GM19193 (cell line): ENCODE results near the gene LRP8.

Experiments
- POLR2A ChIP-seq: IDR thresholded peaks from 4 replicates; pipeline ENCODE4 v1.6.1; 2011; ENCODE audit not compliant: insufficient read depth, insufficient read length; ENCODE audit errors: extremely low read depth

The LRP8 gene

DNA sequence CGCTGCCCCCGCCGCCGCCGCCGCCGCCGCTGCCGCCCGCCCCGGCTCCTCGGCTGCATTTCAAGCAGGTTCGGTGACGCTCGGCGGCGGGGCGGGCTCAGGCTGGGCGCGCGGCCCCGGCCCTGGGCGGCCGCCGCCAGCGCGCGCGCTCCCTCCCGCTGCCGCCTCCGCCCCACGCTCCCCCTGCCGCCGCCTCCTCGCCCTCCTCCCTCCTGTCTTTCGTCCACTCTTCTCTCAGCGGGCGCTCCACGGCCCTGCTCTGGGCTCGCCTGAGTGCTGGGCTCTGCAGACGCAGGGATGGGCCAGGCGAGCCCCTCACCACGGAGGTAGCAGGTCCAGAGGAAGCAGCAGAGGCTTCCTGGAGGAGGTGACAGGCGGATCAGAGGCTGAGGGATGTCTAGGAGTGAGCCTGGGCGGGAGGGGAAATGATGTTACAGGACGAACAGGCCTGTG is at the start of gene LRP8:
Gene LRP8, minus strand, starts transcription at position 62 of the 453 bp plus-strand sequence. CDS start 158 bp downstream, outside the sequence.
- peak; percentile 65 for TF ChIP-seq POLR2A

DNA sequence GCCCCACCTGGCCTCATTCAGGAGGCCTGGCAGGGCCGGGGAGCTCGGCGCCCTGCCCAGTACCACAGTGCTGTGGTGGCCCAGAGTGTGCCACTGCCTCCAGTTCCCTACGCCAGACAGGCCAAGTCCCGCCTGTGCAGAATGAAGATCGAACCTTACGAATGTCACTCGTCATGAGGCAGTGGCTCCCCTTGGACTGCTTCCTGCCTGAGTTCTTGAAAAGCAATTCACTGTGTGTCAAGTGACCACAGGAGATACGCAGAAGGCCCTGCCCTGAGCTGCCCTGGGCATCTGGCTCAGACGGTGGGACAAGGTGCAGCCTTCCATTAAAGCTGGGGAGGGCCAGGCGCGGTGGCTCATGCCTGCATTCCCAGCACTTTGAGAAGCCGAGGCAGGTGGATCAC is 49.6 kb upstream of the LRP8 start:
- no peak for TF ChIP-seq POLR2A

DNA sequence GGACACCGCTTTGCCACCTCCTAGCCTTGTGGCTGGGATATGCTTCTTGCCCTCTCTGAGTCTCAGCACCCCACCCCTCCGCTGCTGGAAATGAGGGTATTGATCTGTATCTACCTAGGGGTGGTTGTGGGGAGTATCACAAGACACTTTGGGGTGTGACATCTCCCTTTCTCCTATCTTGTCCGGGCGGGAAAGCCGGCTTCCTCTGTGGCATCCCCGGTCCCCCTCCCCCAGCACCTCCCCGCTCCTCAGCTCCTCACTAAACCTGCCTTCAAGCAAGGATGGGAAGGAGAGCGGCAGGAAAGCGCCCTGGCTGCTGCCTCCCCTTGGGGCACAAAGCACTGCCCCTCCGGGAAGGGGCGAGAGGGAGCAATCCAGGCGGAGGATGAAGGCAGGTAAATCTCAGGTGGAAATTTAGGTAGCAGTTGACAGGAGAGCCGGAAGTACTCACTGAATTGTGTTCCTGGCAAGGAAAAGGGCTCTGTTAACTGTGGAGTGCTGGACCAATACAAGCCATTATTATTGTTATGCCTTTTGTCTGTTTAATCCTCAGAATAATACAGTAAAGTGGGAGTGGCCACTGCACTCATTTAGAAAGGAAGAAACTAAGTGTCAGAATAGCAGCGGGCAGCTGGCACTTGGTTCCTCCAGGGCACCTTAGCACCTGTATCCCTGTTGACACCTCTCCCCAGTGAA is 49.0 kb upstream of the LRP8 start:
- TF ChIP-seq POLR2A = no peak

DNA sequence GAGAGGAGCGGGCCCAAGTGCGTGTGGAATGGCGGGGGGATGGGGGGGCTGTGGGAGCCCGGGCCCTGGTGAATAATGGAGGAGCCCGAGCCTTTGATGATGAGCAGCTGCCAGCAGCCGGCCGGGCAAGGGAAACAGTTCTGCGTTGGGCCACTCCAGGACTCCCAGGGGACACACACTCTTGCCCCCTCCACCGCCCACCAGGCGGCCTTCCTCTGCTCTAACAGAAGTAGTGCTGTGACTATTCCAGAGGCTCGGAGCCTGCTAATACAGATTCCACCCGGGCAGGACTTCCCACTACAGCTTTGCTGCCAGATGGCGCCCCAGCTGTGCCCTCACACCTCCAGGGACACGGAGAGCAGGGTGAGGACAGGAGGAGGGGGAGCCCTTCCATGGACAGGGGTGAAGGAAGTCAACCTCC is 48.2 kb upstream of the LRP8 start:
- no peak for TF ChIP-seq POLR2A

DNA sequence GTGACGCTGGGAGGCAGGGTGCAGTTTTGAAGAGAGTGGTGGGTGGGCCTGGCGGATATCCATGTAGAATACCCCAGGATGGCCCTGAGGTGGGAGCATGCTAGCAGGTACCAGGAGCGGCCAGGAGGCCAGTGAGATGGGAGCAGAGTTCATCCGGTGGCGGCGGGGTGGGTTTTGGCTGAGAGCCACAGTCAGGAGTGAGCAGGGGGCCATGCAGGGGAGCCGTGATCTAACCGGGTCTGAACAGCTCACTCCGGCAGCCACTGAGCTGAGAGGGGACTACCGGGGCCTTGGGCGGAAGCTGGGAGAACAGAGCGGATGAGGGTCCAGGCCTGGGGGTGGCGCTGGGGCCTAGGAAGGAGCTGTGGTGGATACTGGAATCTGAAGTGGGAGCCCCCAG is 47.6 kb upstream of the LRP8 start:
- TF ChIP-seq POLR2A = no peak

DNA sequence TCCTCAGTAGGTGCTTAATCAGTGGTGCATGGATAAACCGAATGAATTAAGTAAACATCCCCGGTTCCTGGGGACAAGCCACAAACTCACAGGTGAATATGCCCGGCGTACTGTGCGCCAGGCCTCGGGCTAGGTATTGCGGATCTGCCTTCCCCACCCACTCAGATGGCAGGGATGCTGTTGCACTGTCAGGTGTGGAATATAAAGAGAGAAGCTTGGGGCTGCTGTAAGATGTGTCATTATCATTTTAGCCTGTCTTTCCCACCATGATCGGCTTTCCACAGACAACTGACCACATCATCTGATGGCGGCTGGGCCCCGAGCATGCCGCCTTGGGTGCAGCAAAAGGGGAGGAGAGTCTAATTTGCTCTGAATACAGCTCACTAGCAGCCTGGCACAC is 45.4 kb upstream of the LRP8 start:
- no peak for TF ChIP-seq POLR2A

DNA sequence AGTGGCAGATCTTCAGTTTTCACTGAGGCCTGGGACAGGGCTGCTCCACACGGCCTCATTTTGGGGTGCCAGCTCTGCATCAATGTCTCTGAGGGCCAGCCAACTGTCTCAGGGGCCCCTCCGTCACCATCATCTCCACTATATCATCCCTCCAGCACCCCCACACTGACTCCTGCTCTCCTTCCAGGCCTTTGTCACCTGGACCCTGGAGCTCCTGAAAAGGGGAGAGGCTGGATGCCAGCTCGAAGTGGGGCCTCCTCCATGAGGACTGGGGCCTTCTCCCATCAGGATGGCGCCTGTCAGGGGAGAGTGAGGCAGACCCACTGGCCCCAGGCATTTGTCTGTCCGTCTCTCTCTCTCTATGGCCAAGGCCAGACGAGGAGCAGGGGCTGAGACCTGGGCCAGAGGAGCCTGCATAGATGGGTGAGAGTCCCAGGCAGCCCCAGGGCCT is 44.7 kb upstream of the LRP8 start:
- no peak for TF ChIP-seq POLR2A

DNA sequence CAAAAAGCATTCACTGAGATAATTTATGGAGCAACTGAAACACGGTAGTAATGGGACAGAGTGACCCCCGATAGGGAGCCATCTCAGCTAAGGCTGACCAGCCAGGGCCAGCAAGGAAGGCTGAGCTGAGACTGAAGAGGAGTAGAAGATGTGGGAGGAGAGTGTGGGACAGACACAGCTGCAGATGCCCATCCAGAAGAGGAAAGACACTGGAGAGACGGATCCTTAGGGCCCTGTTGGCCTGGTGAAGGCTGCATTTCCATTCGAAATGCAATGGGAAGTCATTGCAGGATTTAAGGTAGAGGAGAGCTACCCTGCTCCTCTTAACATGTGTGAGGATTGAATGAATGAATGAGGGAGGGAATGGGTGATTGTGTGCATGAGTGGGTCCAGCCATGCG is 44.0 kb upstream of the LRP8 start:
- TF ChIP-seq POLR2A = no peak

DNA sequence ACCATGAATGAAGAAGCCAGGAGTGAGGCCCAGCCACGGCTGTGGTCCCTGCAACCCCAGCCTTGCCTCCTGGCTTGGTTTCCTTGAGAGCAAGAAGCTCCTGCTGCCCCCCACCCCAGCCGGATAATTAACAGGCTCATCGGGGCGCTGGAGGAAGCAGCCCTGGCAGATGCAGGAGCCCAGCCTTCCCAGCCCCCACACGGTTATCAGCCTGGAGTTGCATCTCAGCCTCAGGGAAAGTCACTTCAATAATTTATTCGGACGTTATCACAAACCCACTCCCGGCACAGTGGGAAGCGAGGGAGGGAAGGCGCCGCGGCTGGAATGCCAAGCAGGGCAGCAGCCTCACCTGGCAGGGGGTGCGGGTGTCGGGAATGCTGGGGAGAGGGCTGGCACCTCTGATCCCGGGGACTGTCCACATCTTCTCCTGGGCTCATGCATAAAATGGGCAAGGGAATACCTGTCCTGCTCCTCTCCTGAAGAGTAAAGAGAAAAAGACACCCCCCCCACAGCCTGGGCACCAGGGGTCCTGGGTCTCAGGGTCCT is 43.3 kb upstream of the LRP8 start:
- TF ChIP-seq POLR2A = no peak

DNA sequence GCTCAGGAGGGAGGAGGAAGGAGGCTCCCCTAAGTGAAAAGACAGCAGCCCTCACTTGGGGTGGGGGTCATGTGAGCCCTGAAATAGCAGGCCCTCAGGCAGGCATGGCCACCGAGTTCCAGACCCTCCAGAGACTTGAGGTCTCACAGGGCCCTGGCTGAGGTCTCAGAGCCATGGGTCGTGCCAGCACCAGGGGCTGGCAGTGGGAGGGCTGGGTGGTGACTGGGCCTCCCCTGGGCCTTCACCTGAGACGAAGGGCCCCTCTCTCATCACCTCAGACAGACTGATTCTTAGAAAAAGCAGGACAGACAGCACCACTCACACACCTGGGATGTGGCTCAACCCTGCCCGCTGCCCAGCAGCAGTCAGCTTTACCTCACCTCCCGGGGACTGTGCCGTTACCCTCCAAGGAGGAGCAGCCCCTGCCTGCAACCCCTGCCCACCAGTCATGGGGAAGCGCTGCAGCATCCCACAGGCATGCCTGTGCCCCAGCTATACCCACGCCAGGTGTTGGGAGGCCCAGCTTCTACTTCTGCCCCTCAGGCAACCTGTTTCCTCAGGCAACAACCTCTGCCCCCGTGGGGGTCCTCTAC is 42.6 kb upstream of the LRP8 start:
- TF ChIP-seq POLR2A = no peak

DNA sequence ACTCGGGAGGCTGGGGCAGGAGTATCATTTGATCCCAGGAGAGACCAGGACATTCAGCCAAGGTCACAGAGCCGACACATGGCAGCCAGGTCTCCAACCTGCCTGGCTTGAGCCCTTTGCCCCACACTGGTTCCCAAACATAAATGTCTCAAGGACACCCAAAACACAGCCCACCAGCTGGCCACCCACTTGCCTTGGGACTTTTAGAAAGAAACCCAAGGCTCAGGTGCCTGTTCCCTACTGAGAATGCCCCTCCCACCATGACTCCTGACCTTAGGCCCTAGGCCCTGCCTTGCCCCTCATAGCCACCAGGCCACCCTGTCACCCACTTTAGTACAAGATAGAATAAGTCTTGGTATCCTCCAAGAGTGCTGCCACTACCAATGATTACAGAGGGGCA is 41.9 kb upstream of the LRP8 start:
- no peak for TF ChIP-seq POLR2A

DNA sequence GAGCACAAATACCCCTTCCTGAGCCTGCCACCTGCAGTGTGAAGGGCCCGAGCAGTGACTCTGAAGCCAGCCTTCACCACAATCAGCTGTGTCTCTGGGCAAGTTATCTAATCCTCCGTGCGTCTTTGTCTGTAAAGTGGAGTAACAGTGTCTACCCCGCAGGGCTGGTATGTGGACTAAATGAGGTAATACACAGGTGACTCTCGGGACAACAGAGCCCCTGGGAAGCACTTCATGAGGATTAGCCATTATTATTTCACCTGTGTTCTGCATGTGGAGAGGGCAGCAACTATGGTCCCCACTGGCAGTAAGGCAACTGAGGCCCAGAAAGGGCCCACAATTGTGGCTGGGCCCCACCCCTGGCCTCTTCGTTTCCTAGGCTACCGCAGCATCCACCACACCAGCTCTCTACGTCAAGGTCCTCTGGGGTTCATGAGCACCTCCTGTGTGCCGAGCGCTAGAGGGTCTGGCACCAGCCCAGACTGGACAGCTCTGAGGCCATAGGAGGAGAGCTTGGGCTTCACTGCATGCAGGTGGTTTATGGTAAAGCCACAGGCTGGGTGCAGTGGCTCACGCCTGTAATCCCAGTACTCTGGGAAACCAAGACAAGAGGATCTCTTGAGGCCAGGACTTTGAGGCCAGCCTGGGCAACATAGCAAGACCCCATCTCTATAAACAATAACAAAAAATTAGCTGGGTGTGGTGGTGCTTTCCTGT is 41.3 kb upstream of the LRP8 start:
- TF ChIP-seq POLR2A = no peak

DNA sequence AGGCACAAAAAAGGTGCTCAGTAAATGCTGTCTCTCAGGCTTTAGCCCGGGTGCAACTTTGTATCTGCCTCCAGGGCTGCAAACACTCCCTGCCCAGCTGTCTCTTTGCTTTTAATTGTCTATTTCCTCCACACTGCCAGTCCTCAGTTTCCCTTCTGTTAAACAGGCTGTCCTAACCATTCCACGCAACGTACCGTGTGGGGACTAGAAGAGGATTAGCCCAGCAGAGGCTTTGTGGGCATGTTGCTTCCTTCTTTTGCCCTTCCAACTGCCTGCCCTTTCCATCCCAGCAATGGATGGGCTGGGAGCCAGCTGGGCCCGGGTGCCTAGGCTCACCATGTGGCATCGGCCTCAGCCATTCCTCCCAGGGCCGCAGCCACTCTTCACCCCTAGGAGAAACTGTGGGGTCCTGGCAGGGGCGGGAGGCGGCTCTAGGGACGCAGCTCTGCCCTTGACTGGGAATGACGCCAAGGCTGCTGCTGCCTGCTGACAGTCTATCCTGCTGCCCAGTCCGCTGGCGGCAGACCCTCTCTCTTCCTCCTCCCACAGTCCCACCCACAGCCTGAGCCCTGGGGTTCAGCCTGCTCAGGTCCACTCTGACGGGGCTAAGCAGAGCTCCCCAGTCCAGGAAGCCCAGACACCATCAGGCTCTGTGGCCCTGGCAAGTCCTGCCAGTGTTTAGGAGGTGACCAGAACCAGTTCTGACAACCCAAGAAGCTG is 40.6 kb upstream of the LRP8 start:
- TF ChIP-seq POLR2A = no peak

DNA sequence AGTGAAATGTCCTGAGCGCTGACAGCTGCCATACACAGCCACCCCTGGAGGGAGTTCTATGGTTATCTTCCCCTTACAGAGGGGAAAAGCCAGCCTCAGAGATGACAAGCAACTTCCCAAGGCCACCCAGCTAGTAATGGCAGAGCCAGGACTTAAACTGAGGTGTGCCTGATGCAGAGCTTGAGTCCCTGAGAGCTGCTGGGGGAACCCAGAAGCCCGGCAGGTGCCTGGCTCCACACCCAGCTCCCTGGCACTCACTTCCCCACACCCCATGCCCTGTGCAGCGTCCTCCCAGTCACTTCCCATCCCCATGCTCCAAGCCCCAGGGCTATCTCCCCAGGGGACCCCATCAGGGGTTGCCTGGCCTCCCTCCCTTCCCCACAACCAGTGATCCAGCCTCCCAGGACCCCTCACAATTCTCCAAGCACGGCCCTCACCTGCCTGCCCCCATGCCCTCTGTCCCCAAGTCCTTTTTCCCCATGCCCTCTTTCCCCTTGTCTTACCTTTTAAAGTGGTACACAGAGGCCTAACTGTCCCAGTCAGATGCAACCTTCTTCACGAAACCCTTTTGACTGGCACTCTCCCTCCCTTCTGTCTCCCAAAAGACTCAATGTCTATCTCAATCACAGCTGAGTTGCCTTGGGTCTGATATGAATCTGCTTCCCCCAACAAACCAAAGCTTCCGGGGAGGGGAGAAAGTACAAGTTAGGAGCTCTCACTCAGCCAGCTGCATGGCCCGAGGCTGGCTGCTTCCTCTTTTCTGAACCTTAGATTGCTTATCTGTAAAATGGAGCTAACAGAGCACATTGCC is 39.8 kb upstream of the LRP8 start:
- no peak for TF ChIP-seq POLR2A

DNA sequence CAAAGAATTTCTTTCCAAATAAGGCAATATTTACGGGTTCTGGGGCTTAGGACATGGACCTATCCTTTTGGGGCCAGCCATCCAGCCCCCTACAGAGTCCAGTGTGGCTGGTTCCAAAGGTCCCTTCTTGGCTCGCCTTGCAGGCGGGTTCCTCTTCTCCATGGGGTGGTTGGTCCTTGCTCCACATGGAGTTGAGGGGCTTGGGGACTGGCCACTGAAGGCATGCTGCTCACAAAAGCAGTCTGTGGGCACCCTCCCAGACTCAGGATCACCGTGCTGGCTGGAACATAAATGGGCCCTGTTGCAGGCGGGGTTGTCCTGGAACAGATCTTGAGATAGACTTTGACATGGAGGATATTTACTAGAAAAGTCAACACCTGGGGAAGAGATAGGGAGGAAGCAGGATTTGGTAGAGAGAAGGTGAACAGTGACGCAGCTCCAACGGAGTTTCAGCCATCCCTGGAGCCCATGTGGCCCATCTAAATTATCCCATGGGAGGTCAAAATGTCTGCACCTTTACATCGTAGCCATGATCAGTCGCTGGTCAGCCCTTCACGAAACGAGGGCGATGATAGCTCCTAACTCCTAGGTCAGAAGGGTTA is 39.1 kb upstream of the LRP8 start:
- no peak for TF ChIP-seq POLR2A
